Activated B cell treated with CpG ODN at 0.5 μM for 24 hours (primary cell): ENCODE results near the gene DUS1L. TPM values are rescaled to one million over a fixed set of nuclear protein-coding genes. Genes with fewer than 3 reads are reported as not detected.

Source experiments
- ATAC-seq: fragments of 200-7000 bp; cut with Tn5 transposase; one replicate; pipeline ENCODE4 v1.10.0; 2021; ENCODE audit warnings: low read depth, mild to moderate bottlenecking, moderate library complexity
- CTCF ChIA-PET: fragments of 350-600 bp; sonication (Branson Sonifier 250); formaldehyde crosslinking; loops from one replicate; lab custom pipeline; 2021; ENCODE audit warnings: antibody characterized with exemption; lab: Charles Lee
- POLR2A ChIA-PET: fragments of 350-600 bp; sonication (Branson Sonifier 250); formaldehyde crosslinking; loops from one replicate; lab custom pipeline; 2021; ENCODE audit warnings: antibody characterized with exemption; lab: Charles Lee
- DNase-seq: peaks from one replicate; pipeline ENCODE4 v3.0.0; 2022
- H3K27ac Mint-ChIP-seq: one replicate; pipeline ENCODE4 v1.8.0; 2020; ENCODE audit warnings: mixed read lengths
- H3K27me3 Mint-ChIP-seq: one replicate; pipeline ENCODE4 v1.8.0; 2021; ENCODE audit warnings: mixed read lengths
- H3K36me3 Mint-ChIP-seq: one replicate; pipeline ENCODE4 v1.8.0; 2021; ENCODE audit warnings: low read depth, mixed read lengths
- H3K4me1 Mint-ChIP-seq: one replicate; pipeline ENCODE4 v1.8.0; 2021; ENCODE audit warnings: mixed read lengths
- H3K4me3 Mint-ChIP-seq: one replicate; pipeline ENCODE4 v1.8.0; 2020; ENCODE audit warnings: mild to moderate bottlenecking, mixed read lengths
- H3K9me3 Mint-ChIP-seq: one replicate; pipeline ENCODE4 v1.8.0; 2020; ENCODE audit warnings: mixed read lengths
- intact Hi-C: fragments of 100-400 bp; cut with micrococcal nuclease; formaldehyde crosslinking; loops from one replicate; pipeline ENCODE4 v1.15.1; 2024
- total RNA-seq: library from RNA; stranded (reverse); gene quantifications from 2 replicates; pipeline ENCODE4 v1.2.3, GENCODE V29; 2022
- TF ChIP-seq, protein P1 (sequence below): fragments of 200-600 bp; IDR thresholded peaks from one replicate; pipeline ENCODE4 v1.8.0; 2022; ENCODE audit warnings: antibody characterized with exemption, mild to moderate bottlenecking

Gene DUS1L
- total RNA-seq, 1 donor from 2014 or later: 134 TPM

DNA sequence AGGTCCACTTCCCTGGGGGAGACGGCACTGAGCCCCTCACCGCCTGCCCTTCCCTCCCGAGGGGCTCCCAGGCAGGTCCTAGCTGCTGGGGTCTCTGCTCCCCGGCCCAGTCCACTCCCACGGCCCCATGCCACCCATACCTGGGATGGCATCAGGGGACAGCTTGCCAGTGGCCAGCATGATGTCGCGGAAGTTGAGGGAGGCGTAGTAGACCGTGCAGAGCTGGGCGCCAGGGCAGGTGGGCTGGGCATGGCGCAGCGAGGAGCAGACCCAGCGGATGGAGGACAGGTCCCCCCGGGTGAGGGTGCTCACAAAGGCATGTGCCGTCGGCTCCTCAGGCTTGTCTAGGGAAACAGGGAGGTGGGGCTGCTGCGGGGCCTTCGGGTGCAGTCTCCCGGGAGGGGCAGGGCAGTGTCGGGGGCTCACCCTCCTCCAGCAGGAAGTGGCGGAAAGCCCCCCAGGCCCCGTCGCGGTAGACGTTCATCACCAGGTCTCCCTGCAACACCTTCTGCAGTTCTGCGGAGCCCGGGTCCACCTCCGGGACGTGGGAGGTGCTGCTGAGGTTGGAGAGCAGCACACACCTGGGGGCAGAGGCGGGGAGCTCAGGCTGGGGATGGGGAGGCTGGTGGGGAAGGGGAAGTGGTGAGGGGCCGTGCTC is 18.9 kb upstream of the DUS1L start:
- H3K9me3 Mint-ChIP-seq: no peaks in the 10 kb centered on the region
- peaks cover 63% of the 10 kb centered on the region for H3K36me3 Mint-ChIP-seq
- ChIA-PET CTCF (no interaction called here), POLR2A (no interaction called here)
- H3K27me3 Mint-ChIP-seq: no peaks in the 10 kb centered on the region
- H3K27ac Mint-ChIP-seq: no peak overlapping the region
- intact Hi-C loops: no loop called here
- H3K4me3 Mint-ChIP-seq: no peak overlapping the region
- TF ChIP-seq, protein P1, sequence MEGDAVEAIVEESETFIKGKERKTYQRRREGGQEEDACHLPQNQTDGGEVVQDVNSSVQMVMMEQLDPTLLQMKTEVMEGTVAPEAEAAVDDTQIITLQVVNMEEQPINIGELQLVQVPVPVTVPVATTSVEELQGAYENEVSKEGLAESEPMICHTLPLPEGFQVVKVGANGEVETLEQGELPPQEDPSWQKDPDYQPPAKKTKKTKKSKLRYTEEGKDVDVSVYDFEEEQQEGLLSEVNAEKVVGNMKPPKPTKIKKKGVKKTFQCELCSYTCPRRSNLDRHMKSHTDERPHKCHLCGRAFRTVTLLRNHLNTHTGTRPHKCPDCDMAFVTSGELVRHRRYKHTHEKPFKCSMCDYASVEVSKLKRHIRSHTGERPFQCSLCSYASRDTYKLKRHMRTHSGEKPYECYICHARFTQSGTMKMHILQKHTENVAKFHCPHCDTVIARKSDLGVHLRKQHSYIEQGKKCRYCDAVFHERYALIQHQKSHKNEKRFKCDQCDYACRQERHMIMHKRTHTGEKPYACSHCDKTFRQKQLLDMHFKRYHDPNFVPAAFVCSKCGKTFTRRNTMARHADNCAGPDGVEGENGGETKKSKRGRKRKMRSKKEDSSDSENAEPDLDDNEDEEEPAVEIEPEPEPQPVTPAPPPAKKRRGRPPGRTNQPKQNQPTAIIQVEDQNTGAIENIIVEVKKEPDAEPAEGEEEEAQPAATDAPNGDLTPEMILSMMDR: no peak
- DNase-seq (no peak), ATAC-seq (no peak)
- no peaks in the 10 kb centered on the region for H3K4me1 Mint-ChIP-seq

GRCh38 chr17:82083533-82084359 is 18.1 kb upstream of the DUS1L start:
- POLR2A ChIA-PET: no interaction called here
- no peaks in the 10 kb centered on the region for H3K9me3 Mint-ChIP-seq

DNA sequence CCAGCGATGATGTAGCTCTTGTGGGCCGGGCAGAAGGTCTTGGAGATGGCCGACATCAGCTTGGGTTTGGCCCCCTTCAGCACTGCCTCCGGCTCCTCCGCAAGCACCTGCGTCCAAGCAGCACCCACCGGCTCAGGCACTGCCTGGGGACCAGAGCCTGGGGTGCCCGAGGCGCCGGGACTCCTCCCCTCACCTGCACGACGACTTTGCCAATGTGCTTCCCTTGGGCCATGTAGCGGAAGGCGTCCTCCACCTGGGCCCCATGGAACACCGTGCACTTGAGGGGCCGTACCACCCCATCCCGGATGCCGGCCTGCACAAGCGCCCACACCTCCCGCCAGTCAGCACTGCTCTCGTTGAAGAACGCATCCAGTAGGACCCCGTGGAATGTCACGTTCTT is 17.4 kb upstream of the DUS1L start:
- CTCF ChIA-PET: no interaction called here
- no peak overlapping the region for H3K27ac Mint-ChIP-seq
- ATAC-seq: no peak
- no peaks in the 10 kb centered on the region for H3K4me1 Mint-ChIP-seq
- H3K36me3 Mint-ChIP-seq: peaks cover 62% of the 10 kb centered on the region
- no peaks in the 10 kb centered on the region for H3K9me3 Mint-ChIP-seq
- no peak for DNase-seq
- POLR2A ChIA-PET: interaction anchor here (0.6 kb wide), 1 partner anchor 13 kb away, joined by 3 read pairs; no protein-coding TSS in a partner anchor
- intact Hi-C loops: no loop called here
- no peak overlapping the region for H3K4me3 Mint-ChIP-seq
- TF ChIP-seq, protein P1: no peak
- H3K27me3 Mint-ChIP-seq: no peaks in the 10 kb centered on the region

More at GRCh38 chr17:82083533-82084359, 18.1 kb upstream of the DUS1L start:
- no peaks in the 10 kb centered on the region for H3K27me3 Mint-ChIP-seq
- H3K4me3 Mint-ChIP-seq: no peak overlapping the region
- intact Hi-C loops: no loop called here
- TF ChIP-seq, protein P1: no peak
- H3K36me3 Mint-ChIP-seq: peaks cover 64% of the 10 kb centered on the region
- no peak for ATAC-seq
- H3K27ac Mint-ChIP-seq: no peak overlapping the region
- DNase-seq: no peak
- H3K4me1 Mint-ChIP-seq: no peaks in the 10 kb centered on the region
- CTCF ChIA-PET: no interaction called here

- Mint-ChIP-seq H3K27me3 (no peaks in the 10 kb centered on the region), H3K9me3 (no peaks in the 10 kb centered on the region), H3K27ac (no peak overlapping the region), H3K4me1 (no peaks in the 10 kb centered on the region), H3K36me3 (peaks cover 58% of the 10 kb centered on the region), H3K4me3 (no peak overlapping the region)
- TF ChIP-seq, protein P1: no peak
- POLR2A ChIA-PET: interaction anchor here (1.0 kb wide), 1 partner anchor 19 kb away, joined by 3 read pairs; no protein-coding TSS in a partner anchor
- DNase-seq: no peak
- intact Hi-C loops: no loop called here
- CTCF ChIA-PET: no interaction called here
- ATAC-seq: no peak
These were observed 16.9 kb upstream of the DUS1L start for GRCh38 chr17:82082456-82082855.

DNA sequence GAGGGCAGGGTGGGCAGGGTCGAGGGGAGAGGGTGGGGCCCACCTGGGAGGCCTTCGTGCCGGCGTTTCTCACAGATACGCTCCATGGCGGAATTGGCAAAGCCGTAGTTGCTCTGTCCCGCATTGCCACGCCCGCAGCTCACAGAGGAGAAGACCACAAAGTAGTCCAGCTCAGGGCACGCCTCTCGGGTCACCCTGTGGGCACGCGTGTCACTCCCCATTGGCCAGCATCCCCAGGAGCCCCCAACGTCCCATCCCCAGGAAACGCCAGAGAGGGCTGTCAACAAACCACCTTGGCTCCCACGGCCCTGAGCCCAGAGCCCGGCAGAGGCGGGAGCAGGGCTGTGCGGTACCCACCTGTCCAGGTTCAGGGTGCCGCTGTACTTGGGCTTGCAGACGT is 16.4 kb upstream of the DUS1L start:
- intact Hi-C loops: no loop called here
- no peaks in the 10 kb centered on the region for H3K4me1 Mint-ChIP-seq
- H3K27ac Mint-ChIP-seq: no peak overlapping the region
- POLR2A ChIA-PET: interaction anchor here (1.0 kb wide), 1 partner anchor 18 kb away, joined by 3 read pairs; no protein-coding TSS in a partner anchor
- TF ChIP-seq, protein P1: no peak
- no peaks in the 10 kb centered on the region for H3K9me3 Mint-ChIP-seq
- H3K36me3 Mint-ChIP-seq: peaks cover 56% of the 10 kb centered on the region
- ATAC-seq (no peak), DNase-seq (no peak)
- H3K4me3 Mint-ChIP-seq: no peak overlapping the region
- CTCF ChIA-PET: no interaction called here
- H3K27me3 Mint-ChIP-seq: no peaks in the 10 kb centered on the region
